Superior temporal gyrus (tissue), 1 donor: ENCODE data around the gene PRR22.
"Not testable (repeated sequence)": the region's sequence is repeated elsewhere in the genome, so short reads cannot be mapped to it uniquely, and the experiment has no call there.

Source experiments
- DNase-seq: peaks from one replicate; pipeline ENCODE4 v3.0.0-alpha.2; 2016; ENCODE audit errors: extremely low spot score

Gene PRR22

GRCh38 chr19:5751709-5752108 lies 32.8 kb downstream of the PRR22 start:
- no peak for DNase-seq

- DNase-seq, result no peak
These were observed 35.0 kb downstream of the PRR22 start for GRCh38 chr19:5749505-5749904.

GRCh38 chr19:5748920-5749319 lies 35.6 kb downstream of the PRR22 start:
- not testable (repeated sequence) for DNase-seq

GRCh38 chr19:5744999-5745398 lies 39.5 kb downstream of the PRR22 start:
- not testable (repeated sequence) for DNase-seq

- DNase-seq, result no peak
These were observed 40.9 kb downstream of the PRR22 start for GRCh38 chr19:5743630-5744029.

- DNase-seq, result no peak
These were observed 42.5 kb downstream of the PRR22 start for GRCh38 chr19:5742051-5742450.

- DNase-seq, result no peak
These were observed 46.1 kb downstream of the PRR22 start for GRCh38 chr19:5738423-5738822.

GRCh38 chr19:5733172-5733571 lies 51.4 kb downstream of the PRR22 start:
- not testable (repeated sequence) for DNase-seq
